HEK293 (cell line): ENCODE measurements around the gene MPPED2.

Experiments
- BCL11A ChIP-seq: fragments of 450-650 bp; formaldehyde crosslinking; IDR thresholded peaks from 2 replicates; pipeline ENCODE4 v1.5.1; 2016; ENCODE audit warnings: low read depth, missing biosample characterization, missing genetic modification characterization
- GLI2 ChIP-seq: fragments of 450-650 bp; formaldehyde crosslinking; IDR thresholded peaks from 2 replicates; pipeline ENCODE4; 2017; ENCODE audit warnings: missing biosample characterization, missing genetic modification characterization, low read depth, borderline replicate concordance
- IKZF3 ChIP-seq: fragments of 450-650 bp; IDR thresholded peaks from 2 replicates; pipeline ENCODE4 v1.5.0; 2018; ENCODE audit warnings: missing biosample characterization, mild to moderate bottlenecking, missing genetic modification characterization, moderate library complexity
- MZF1 ChIP-seq: fragments of 450-650 bp; formaldehyde crosslinking; IDR thresholded peaks from 2 replicates; pipeline ENCODE4 v1.5.1; 2017; ENCODE audit warnings: missing biosample characterization, missing genetic modification characterization, borderline replicate concordance
- PRDM2 ChIP-seq: fragments of 450-650 bp; formaldehyde crosslinking; IDR thresholded peaks from 2 replicates; pipeline ENCODE4 v1.5.1; 2016; ENCODE audit warnings: missing biosample characterization, missing genetic modification characterization, borderline replicate concordance
- PRDM4 ChIP-seq: fragments of 450-650 bp; formaldehyde crosslinking; IDR thresholded peaks from 2 replicates; pipeline ENCODE4 v1.5.1; 2017; ENCODE audit warnings: missing biosample characterization, missing genetic modification characterization
- TSHZ1 ChIP-seq: fragments of 450-650 bp; formaldehyde crosslinking; IDR thresholded peaks from 2 replicates; pipeline ENCODE4 v1.5.1; 2016; ENCODE audit warnings: missing biosample characterization, missing genetic modification characterization, borderline replicate concordance
- ZFP37 ChIP-seq: fragments of 450-650 bp; formaldehyde crosslinking; IDR thresholded peaks from 2 replicates; pipeline ENCODE4 v1.5.1; 2016; ENCODE audit warnings: missing biosample characterization, missing genetic modification characterization
- ZNF398 ChIP-seq: fragments of 450-650 bp; formaldehyde crosslinking; IDR thresholded peaks from 2 replicates; pipeline ENCODE4 v1.5.1; 2017; ENCODE audit warnings: missing biosample characterization, missing genetic modification characterization
- ZNF404 ChIP-seq: fragments of 450-650 bp; formaldehyde crosslinking; IDR thresholded peaks from 2 replicates; pipeline ENCODE4 v1.5.1; 2017; ENCODE audit warnings: missing biosample characterization, missing genetic modification characterization
- ZNF449 ChIP-seq: fragments of 450-650 bp; formaldehyde crosslinking; IDR thresholded peaks from 2 replicates; pipeline ENCODE4 v1.5.1; 2017; ENCODE audit warnings: missing biosample characterization, mild to moderate bottlenecking, missing genetic modification characterization, moderate library complexity
- ZNF513 ChIP-seq: fragments of 450-650 bp; IDR thresholded peaks from 2 replicates; pipeline ENCODE4 v1.5.1; 2018; ENCODE audit warnings: missing biosample characterization, missing genetic modification characterization
- ZNF561 ChIP-seq: fragments of 450-650 bp; IDR thresholded peaks from 2 replicates; pipeline ENCODE4 v1.5.1; 2018; ENCODE audit warnings: missing biosample characterization, missing genetic modification characterization, borderline replicate concordance
- ZNF596 ChIP-seq: fragments of 450-650 bp; IDR thresholded peaks from 2 replicates; pipeline ENCODE4 v1.5.0; 2018; ENCODE audit warnings: missing biosample characterization, mild to moderate bottlenecking, missing genetic modification characterization, moderate library complexity
- ZNF623 ChIP-seq: fragments of 450-650 bp; formaldehyde crosslinking; IDR thresholded peaks from 2 replicates; pipeline ENCODE4 v1.5.1; 2016; ENCODE audit warnings: missing biosample characterization, missing genetic modification characterization
- ZNF830 ChIP-seq: fragments of 450-650 bp; IDR thresholded peaks from 2 replicates; pipeline ENCODE4 v1.5.0; 2018; ENCODE audit warnings: missing biosample characterization, missing genetic modification characterization, low read depth, mild to moderate bottlenecking, moderate library complexity
- ZSCAN18 ChIP-seq: fragments of 450-650 bp; formaldehyde crosslinking; IDR thresholded peaks from 2 replicates; pipeline ENCODE4 v1.5.1; 2016; ENCODE audit warnings: missing biosample characterization, missing genetic modification characterization
- ZSCAN5A ChIP-seq: fragments of 450-650 bp; formaldehyde crosslinking; IDR thresholded peaks from 2 replicates; pipeline ENCODE4 v1.5.1; 2016; ENCODE audit warnings: missing biosample characterization, missing genetic modification characterization
- ZXDB ChIP-seq: fragments of 450-650 bp; formaldehyde crosslinking; IDR thresholded peaks from 2 replicates; pipeline ENCODE4 v1.5.1; 2016; ENCODE audit warnings: missing biosample characterization, missing genetic modification characterization

The MPPED2 gene

GRCh38 chr11:30567120-30567519 lies 19.0 kb downstream of the MPPED2 start (continued):
- TF ChIP-seq IKZF3 (tag by site-specific recombination): no peak
- no peak for TF ChIP-seq MZF1 (tag by site-specific recombination)
- no peak for TF ChIP-seq GLI2 (tag by site-specific recombination)
- TF ChIP-seq ZFP37 (tag by site-specific recombination): no peak
- TF ChIP-seq ZNF513 (tag by site-specific recombination): no peak
- TF ChIP-seq ZNF596 (tag by site-specific recombination): no peak
- no peak for TF ChIP-seq ZSCAN18 (tag by site-specific recombination)
- TF ChIP-seq ZNF398 (tag by site-specific recombination): no peak
- TF ChIP-seq ZNF561 (tag by site-specific recombination): no peak
- TF ChIP-seq TSHZ1: no peak
- no peak for TF ChIP-seq ZNF404
- no peak for TF ChIP-seq ZSCAN5A
- no peak for TF ChIP-seq PRDM2 (tag by site-specific recombination)
- 0 out of 2 replicates have a peak, but pooled peaks have one; percentile 19 for TF ChIP-seq ZXDB (tag by site-specific recombination)
- no peak for TF ChIP-seq BCL11A (tag by site-specific recombination)
- TF ChIP-seq ZNF830 (tag by site-specific recombination): no peak
- no peak for TF ChIP-seq ZNF623
- peak; percentile 87 for TF ChIP-seq PRDM4 (tag by site-specific recombination)
- no peak for TF ChIP-seq ZNF449 (tag by site-specific recombination)
